HepG2 (cell line): Measurements from ENCODE around the gene TBC1D5. TPM values are rescaled to one million over a fixed set of nuclear protein-coding genes. Genes with fewer than 3 reads are reported as not detected.

Experiments
- CEBPG ChIP-seq: IDR thresholded peaks from 2 replicates; pipeline ENCODE4 v1.6.1; 2016
- EED ChIP-seq: sonication (generic); formaldehyde crosslinking; IDR thresholded peaks from 2 replicates; pipeline ENCODE4 v1.5.0; 2020; ENCODE audit warnings: mild to moderate bottlenecking, missing genetic modification reagents
- HIC2 ChIP-seq: sonication (generic); formaldehyde crosslinking; IDR thresholded peaks from 2 replicates; pipeline ENCODE4 v1.9.0; 2022; ENCODE audit warnings: low read depth, missing genetic modification reagents
- MIXL1 ChIP-seq: IDR thresholded peaks from 2 replicates; pipeline ENCODE4 v1.6.1; 2016
- PATZ1 ChIP-seq: sonication (generic); formaldehyde crosslinking; IDR thresholded peaks from 2 replicates; pipeline ENCODE4 v1.4.0; 2020; ENCODE audit warnings: missing genetic modification reagents
- RAD21 ChIP-seq: fragments of 450-650 bp; formaldehyde crosslinking; IDR thresholded peaks from 2 replicates; pipeline ENCODE4 v1.5.0; 2020; ENCODE audit warnings: mild to moderate bottlenecking
- SMC3 ChIP-seq: IDR thresholded peaks from 2 replicates; pipeline ENCODE4 v1.6.1; 2011; ENCODE audit warnings: low read length, improper control_type of control experiment
- ZNF281 ChIP-seq: sonication (generic); formaldehyde crosslinking; IDR thresholded peaks from 2 replicates; pipeline ENCODE4 v1.4.0; 2020; ENCODE audit warnings: missing genetic modification reagents, borderline replicate concordance
- ZNF329 ChIP-seq: sonication (generic); formaldehyde crosslinking; IDR thresholded peaks from 2 replicates; pipeline ENCODE4 v1.9.0; 2021; ENCODE audit warnings: low read depth, mild to moderate bottlenecking, missing genetic modification reagents
- polyA plus RNA-seq, 8 experiments: library from polyadenylated mRNA; depleted of rRNA in 3 of 8; stranded (reverse) in 7 of 8; unstranded in 1 of 8; fragments of >200 nt; fragmentation: Illumina TruSeq in 4 of 8; extraction: Trizol in 4 of 8; gene quantifications; 2 replicates each; pipeline versions ENCODE4 v1.2.1 to v1.2.3, GENCODE V29; 2011 to 2016; ENCODE audit warnings: low read depth in 4 of 8, missing spikeins in 1 of 8, mixed read lengths in 1 of 8; ENCODE audit not compliant: insufficient read depth in 1 of 8
- total RNA-seq, 5 experiments: library from RNA; depleted of rRNA; stranded (reverse); fragments of >200 nt; fragmentation: Illumina TruSeq; extraction: Trizol; gene quantifications; 2 replicates each; pipeline ENCODE4 v1.2.3, GENCODE V29; 2016; ENCODE audit warnings: low read depth in 1 of 5
- TF ChIP-seq, protein P1 (sequence below): sonication (generic); formaldehyde crosslinking; IDR thresholded peaks from 2 replicates; pipeline ENCODE4 v1.5.0; 2020; ENCODE audit warnings: mild to moderate bottlenecking, missing genetic modification reagents, moderate library complexity
- TF ChIP-seq, protein P2 (sequence below): sonication (generic); formaldehyde crosslinking; IDR thresholded peaks from 2 replicates; pipeline ENCODE4 v1.4.0; 2020; ENCODE audit warnings: missing genetic modification reagents, borderline replicate concordance

The TBC1D5 gene
- total and polyA plus RNA-seq, 2 of the 13 experiments (the other 11 are each of a cell fraction or from before 2014, with no cell fraction given), result 19.2 to 33.3 TPM

GRCh38 chr3:17412950-17413530 is 329.4 kb downstream of the TBC1D5 start (continued):
- TF ChIP-seq, protein P1, sequence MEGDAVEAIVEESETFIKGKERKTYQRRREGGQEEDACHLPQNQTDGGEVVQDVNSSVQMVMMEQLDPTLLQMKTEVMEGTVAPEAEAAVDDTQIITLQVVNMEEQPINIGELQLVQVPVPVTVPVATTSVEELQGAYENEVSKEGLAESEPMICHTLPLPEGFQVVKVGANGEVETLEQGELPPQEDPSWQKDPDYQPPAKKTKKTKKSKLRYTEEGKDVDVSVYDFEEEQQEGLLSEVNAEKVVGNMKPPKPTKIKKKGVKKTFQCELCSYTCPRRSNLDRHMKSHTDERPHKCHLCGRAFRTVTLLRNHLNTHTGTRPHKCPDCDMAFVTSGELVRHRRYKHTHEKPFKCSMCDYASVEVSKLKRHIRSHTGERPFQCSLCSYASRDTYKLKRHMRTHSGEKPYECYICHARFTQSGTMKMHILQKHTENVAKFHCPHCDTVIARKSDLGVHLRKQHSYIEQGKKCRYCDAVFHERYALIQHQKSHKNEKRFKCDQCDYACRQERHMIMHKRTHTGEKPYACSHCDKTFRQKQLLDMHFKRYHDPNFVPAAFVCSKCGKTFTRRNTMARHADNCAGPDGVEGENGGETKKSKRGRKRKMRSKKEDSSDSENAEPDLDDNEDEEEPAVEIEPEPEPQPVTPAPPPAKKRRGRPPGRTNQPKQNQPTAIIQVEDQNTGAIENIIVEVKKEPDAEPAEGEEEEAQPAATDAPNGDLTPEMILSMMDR, result peak; percentile 84
- TF ChIP-seq RAD21 (CRISPR knock-in tag) (peak; percentile 62), MIXL1 (CRISPR knock-in tag) (0 out of 2 replicates have a peak, but pooled peaks have one; percentile 27), ZNF329 (CRISPR knock-in tag) (no peak), SMC3 (peak; percentile 71), CEBPG (no peak), ZNF281 (no peak), PATZ1 (CRISPR knock-in tag) (no peak), HIC2 (CRISPR knock-in tag) (no peak), EED (CRISPR knock-in tag) (no peak)
- TF ChIP-seq, protein P2, sequence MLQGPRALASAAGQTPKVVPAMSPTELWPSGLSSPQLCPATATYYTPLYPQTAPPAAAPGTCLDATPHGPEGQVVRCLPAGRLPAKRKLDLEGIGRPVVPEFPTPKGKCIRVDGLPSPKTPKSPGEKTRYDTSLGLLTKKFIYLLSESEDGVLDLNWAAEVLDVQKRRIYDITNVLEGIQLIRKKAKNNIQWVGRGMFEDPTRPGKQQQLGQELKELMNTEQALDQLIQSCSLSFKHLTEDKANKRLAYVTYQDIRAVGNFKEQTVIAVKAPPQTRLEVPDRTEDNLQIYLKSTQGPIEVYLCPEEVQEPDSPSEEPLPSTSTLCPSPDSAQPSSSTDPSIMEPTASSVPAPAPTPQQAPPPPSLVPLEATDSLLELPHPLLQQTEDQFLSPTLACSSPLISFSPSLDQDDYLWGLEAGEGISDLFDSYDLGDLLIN (CRISPR knock-in tag), result no peak
